Endometrial microvascular endothelial cells (primary cell): ENCODE measurements around the gene TMEM131. TPM values are rescaled to one million over a fixed set of nuclear protein-coding genes. Genes with fewer than 3 reads are reported as not detected.

Experiments
- in situ Hi-C: cut with HindIII; loops from 2 replicates; pipeline ENCODE4 v1.10.0; 2017; ENCODE audit warnings: low sequenced_read_pairs, low pct_unique_long_range_greater_than_20kb; ENCODE audit errors: inconsistent ontology term
- total RNA-seq: library from RNA; depleted of rRNA; stranded (reverse); fragments of >200 nt; gene quantifications from one replicate; pipeline ENCODE4 v1.2.3, GENCODE V29; 2015; ENCODE audit errors: inconsistent ontology term

TMEM131 gene
- total RNA-seq, 1 donor from 2014 or later = 30.9 TPM

DNA sequence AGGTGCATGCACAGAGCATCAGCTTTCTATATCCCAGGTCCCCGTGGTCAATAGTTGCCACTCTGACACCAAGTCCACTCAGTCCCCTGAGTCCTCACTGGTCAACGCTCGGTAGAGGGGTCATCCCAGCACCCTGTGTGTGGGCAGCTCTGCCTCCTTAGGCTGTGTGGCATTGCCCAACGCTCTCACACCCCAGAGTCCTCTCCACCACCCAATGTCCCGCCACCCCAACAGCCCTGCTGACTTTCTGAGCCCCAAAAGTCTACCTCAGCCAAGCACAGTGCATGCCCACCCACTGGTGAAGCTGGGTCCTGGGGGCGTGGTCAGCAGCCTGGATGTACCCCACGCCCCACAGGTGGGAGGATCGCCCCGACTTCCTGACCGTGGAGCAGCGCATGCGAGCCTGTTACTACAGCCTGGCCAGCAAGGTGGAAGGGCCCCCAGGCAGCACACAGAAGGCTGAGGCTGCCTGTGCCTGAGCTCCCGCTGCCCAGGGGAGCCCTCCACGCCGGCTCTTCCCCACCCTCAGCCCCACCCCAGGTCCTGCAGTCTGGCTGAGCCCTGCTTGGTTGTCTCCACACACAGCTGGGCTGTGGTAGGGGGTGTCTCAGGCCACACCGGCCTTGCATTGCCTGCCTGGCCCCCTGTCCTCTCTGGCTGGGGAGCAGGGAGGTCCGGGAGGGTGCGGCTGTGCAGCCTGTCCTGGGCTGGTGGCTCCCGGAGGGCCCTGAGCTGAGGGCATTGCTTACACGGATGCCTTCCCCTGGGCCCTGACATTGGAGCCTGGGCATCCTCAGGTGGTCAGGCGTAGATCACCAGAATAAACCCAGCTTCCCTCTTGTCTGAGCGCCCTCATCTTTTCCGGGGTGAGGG is 256.5 kb downstream of the TMEM131 start:
- in situ Hi-C loops = no loop called here

DNA sequence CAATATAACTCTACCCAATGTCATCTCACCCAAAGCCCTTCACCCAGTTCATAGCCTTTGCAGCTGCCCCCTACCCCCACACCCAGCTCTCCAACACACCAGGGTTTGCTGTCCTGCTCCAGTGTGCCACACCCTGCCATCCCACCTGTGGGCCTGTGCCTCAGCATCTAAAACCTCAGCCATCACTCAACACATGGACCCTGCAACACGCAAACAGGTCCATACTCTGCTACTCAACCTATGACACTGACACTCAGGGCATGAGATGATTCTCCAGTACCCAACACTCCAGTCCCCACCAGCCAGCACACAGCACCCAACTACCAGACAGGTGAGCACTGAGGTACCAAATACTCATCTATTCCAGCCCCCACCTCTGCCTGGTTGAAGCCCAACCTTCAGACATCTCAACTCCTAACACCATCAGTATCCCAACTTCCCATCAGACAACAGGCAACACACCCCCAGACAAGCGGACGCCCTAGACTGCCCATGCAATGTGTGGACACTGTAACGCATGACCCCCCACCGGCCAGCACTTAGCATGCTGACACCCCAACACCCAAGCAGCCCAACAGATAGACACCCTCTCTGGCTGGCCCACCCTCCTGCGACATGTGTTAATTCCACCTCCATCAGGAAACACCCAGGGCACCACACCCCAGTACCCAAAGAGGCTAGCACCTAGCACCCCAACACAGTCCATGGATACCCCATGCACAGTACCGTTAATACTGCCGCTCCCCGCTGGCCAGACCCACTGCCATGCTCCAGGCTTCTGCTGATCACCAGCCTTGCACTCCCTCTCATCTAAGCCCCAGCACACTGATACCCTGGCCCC is 257.3 kb downstream of the TMEM131 start:
- in situ Hi-C loops = no loop called here

DNA sequence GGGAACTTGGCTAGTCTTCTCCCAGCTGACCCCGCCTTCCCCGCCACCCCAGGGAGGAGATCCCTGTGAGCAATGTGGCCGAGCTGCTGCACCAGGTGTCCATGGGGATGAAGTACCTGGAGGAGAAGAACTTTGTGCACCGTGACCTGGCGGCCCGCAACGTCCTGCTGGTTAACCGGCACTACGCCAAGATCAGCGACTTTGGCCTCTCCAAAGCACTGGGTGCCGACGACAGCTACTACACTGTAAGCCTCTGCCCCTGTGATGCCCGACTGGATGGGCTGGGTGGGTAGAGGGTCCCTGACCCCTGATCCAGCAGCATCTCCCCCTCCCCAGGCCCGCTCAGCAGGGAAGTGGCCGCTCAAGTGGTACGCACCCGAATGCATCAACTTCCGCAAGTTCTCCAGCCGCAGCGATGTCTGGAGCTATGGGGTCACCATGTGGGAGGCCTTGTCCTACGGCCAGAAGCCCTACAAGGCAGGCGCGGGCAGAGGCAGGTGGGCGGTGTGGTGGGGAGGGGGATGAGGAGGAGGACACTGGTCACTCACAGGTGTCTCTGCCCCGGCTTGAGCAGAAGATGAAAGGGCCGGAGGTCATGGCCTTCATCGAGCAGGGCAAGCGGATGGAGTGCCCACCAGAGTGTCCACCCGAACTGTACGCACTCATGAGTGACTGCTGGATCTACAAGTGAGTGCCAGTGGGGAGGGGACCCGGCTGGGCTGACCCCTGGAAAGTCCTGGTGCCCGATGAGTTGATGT is 258.1 kb downstream of the TMEM131 start:
- in situ Hi-C loops = no loop called here

DNA sequence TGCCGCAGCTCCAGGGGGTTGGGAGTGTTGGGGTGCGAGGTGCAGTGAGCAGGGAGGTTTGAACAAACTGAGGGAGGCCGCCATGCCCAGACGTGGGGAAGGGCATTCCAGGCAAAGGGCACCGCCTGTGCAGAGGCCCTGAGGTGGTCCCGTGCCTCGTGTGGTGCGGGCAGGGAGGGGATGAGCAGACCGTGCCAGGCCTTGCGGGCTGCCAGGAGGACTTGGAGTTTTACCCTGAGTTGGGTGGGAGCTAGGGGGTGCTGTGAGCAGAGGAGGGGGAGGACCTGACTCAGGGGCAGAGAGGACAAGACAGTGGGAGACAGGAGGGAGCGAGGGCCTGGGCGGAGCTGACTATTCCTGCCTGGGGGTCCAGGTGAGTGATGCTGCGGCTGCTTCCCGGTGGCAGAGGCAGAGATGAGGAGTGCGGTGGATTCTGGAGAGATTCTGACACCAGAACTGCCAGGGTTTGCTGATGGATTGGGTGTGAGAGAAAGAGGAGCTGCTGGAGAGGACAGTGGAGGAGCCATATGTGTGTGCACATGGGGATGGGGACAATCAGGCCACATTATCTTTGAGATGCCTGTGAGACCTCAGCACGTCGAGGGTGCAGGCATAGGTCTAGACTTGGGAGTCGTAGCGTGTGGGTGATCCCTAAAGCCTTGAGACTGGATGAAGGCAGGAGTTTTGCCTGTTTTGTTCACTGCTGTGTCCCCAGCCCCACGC is 259.0 kb downstream of the TMEM131 start:
- in situ Hi-C loops = no loop called here

DNA sequence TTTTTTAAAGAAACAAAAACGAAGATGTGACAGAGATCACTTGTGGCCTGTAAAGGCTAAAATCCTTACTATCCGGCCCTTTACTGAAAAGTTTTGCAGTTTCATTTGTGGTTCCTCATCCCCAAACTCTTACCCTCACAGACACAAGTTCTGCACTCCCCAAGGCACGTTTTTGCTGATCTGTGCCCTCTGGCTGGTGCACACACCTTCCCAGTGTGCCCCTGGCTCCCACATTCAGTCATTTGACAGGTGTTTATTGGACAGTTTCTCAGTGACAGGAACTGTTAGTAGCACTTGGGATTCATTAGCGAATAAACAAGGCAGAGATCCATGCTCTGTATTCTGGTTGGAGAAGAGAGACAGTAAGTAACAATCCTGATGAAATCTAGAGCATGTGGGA is 259.6 kb downstream of the TMEM131 start:
- in situ Hi-C loops = no loop called here

DNA sequence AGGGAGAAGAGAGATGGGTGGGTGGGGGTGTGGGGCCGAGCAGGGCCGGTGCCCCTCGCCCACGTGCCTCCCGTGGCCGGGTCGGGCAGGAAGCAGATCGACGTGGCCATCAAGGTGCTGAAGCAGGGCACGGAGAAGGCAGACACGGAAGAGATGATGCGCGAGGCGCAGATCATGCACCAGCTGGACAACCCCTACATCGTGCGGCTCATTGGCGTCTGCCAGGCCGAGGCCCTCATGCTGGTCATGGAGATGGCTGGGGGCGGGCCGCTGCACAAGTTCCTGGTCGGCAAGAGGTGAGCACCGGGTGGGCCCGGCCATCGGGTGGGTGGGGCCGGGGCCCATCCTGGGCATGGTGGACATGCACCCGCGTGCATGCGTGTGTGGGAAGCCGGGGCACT is 260.6 kb downstream of the TMEM131 start:
- in situ Hi-C loops = no loop called here

DNA sequence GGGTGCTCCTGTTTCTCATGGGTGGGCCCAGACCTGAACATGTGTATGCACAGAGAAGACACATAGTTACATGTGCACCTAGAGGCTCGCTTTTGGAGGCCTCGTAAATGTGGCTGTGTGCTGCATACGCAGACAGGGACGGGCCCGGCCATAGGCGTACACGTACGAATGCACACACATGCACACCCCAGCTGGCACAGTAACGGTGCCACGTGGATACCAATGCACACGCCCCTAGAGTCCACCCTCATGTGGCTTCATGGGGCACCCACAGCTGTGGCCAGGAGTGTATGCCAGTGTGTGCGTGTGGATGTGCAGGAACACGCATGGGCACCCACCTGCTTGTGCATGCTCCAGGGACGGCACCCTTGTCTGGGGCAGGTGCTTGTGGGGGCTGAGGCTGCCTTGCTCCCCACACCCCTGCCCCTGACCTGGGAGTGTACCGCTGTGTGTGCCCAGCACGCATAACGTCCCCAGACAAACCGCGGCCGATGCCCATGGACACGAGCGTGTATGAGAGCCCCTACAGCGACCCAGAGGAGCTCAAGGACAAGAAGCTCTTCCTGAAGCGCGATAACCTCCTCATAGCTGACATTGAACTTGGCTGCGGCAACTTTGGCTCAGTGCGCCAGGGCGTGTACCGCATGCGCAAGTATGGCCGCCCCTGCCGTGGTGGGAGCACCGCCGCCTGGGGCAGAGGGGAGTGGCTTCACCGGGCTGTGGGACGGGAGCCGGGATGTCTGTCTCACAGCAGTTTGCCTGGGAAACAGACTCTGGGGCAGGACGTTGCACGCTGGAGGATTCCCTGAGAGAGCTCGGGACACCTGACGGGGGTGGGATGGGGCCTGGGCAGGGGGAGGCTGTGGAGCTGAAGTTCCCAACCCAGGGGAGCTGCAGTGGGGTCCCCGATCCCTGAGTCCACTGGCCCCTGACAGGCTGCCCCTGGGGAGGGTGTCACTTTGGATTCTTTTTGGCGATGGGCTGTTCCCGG is 261.4 kb downstream of the TMEM131 start:
- in situ Hi-C loops = no loop called here

DNA sequence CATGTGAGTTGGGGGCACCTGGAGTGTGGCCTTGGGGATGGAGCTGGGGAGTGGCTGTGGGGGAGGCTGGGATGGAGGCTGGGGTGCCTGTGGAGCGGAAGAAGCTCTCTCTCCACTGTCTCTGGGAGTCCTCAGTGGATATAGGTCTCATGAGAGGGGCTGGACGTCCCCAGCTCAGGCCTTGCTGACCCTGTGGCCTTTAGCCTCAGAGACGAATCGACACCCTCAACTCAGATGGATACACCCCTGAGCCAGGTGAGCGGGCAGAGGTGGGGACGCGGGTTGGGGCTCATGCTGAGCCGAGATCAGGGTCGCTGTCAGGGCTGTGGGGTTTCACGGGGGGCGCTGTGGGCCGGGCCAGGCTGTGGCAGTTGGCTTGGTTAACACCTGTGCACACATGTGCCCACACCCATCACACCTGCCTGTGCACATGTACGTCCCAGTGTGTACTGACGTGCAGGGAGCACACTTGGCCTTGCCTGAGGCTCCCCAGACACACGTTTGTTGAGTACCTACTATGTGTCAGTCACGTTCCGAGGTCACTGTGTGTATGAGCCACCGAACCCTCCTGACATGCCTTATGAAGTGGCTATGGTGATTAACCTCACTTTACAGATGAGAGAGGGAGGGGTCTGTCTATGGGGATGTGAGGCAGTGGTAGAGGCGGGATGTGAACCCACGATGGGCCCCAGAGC is 262.3 kb downstream of the TMEM131 start:
- in situ Hi-C loops = no loop called here

DNA sequence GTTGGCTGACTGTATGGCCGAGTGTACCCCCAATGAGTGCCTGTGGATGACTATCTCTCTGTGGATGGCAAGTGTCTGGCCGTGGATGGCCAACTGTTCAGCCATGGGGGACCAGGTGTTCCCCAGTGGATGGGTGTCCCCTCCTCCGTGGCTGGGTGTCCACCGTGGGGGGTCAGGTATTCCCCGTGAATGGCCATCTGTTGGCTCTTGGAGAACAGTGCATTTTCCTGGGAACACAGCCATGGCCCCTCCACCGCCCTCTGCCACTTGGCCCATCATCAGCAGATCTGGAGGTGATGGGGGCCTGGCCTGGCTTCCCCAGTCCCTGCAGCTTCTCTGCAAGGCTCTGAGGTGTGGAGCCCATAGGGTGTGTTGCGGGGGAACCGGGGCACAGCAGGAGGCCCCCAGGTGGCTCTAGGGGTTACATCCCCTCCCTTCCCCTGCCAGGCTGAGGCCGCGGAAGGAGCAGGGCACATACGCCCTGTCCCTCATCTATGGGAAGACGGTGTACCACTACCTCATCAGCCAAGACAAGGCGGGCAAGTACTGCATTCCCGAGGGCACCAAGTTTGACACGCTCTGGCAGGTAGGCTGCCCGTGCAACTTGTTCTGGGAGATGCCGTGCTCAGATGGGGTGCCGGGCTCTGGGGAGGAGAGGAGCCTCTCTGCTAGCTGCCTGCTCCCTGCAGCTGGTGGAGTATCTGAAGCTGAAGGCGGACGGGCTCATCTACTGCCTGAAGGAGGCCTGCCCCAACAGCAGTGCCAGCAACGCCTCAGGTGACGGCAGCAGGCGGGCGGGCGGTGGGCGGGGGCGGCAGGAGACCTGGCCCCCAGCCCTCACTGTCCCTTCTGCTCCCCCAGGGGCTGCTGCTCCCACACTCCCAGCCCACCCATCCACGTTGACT is 263.1 kb downstream of the TMEM131 start:
- in situ Hi-C loops = no loop called here

DNA sequence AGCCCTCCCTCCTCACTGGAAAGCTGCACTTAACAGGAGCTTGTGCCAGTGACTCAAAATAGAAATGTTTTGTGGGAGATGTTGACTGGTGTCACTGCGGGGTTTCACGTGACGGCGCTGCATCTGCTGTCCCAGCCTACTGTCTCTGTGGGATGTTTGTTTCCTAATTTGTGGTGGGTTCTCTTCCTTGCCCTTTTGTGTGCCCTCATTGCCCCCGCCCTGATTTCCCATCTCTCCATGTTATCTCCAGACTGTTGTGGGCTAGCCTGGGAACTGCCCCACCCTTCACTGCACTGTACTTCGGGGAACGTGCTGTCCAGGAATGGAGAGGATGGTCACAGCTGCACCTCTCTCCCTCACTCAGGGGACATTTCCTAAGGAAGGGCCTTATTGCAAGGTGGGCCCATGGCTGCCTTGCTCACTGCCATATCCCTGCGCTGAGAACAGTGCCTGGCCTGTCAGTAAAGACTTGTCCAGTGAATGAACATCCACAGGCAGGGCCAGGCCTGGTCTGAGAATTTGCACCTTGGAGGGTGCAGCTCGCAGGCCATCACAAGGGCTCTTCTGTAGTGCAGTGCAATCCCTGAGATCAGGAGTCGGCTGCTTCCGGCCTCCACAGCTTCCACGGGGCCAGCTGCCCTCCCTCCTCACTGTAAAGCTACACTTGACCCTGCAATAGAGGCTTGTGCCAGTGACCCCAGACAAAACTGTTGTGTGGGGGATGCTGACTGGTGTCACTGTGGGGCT is 264.3 kb downstream of the TMEM131 start:
- in situ Hi-C loops = no loop called here

DNA sequence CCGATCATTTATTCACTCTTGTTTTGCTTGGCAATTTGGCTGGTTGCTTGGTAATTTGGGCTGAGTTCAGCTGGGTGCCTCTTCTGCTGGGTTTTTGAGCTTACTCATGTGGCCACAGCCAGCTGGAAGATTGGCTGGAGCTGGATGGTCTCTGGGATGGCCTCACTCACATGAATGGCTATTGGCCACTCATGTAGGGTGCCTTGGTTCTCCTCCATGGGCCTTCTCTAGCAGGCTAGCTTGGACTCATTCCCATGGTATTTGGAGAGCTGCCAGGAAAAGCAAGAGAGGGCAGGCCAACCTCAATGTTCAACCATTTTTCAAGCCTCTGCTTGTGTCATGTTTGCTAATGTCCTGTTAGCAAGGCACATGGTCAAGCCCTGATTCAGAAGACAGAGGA is 265.5 kb downstream of the TMEM131 start:
- in situ Hi-C loops = no loop called here

DNA sequence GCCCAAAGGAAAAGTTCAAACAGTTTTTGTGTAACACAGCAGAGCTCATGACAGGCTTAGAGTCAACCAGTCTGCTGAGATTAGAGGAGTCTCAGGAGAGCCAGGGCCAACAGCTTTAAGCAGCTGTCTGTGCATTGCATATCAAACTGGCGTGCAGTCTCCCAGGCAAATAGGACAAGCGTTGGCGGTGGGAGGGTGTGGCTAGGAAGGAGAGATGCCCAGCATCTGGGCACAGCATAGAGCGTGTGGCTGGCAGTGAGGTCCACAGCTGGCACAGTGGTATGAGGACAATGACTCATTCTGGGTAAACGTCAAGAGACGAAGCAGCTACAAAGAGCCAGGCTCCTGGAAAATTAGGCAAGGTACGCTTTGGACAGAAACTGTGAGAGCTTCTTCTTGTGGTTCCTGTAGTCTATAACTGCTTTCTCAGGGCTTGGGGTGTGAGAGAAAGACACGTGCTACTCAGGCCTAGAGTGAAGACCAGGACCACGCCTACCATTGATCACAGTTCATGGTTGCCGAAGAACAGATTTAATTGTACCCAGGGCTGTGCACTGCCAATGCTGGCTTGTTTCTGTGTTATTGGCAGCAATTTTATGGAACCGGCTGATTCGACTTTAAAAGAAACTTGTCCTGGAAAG is 267.5 kb downstream of the TMEM131 start:
- in situ Hi-C loops = no loop called here

DNA sequence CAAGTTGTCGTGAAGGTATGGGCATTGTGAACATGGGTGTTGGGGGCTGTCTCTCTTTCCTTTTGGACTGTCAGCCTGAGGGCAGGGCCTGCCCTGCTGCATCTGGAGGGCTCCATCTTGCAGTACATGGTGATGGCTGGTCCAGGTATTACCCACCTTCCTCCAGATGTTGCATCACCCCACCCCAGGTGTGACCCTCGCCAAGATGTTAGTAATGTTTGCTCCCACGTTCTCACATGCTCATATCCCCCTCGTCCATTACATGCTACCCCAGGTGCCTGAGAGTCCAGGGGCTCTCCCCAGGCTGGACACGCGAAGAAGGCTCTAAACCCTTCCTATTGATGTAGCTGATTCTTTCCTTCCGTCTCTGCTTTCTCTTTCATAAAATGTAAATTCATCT is 268.5 kb downstream of the TMEM131 start:
- in situ Hi-C loops = no loop called here

DNA sequence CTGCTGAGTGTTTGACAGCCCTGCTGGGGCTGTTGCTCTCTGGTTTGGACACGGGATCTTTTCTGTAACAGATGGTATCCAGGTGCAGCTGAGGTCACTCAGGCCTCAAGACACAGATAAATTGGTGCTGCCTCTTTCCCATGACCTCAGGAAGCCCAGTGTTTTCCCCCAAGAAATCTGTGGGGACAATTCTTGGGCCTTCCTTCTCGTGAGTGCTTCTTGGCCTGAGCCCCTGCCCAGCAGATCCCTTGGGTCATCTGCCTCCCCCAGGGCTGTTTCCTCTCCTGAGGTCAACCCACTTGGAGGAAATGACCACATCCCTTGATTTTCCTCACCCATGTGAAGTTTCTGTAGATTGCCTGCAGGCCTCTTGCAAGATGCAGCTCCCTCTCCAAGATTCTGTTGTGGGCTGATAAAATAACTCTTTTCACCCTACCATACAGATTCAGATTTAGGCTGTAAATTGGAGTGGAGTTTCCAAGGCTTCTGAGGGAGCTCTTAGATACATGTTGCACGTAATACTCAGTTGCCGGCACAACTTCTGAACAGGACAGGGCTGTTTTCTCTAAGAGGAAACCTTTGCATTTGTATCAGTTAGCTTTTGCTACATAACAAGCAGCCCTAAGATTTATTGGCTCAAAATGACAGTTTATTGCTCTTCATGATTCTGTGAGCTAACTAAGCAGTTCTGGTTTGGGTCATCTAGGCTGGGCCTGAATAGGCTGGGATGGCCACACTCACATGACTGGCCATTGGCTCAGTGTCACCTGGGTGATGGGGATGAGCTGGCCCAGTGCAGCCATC is 269.3 kb downstream of the TMEM131 start:
- in situ Hi-C loops = no loop called here
